ENCODE results near the gene DRD1.

DNA sequence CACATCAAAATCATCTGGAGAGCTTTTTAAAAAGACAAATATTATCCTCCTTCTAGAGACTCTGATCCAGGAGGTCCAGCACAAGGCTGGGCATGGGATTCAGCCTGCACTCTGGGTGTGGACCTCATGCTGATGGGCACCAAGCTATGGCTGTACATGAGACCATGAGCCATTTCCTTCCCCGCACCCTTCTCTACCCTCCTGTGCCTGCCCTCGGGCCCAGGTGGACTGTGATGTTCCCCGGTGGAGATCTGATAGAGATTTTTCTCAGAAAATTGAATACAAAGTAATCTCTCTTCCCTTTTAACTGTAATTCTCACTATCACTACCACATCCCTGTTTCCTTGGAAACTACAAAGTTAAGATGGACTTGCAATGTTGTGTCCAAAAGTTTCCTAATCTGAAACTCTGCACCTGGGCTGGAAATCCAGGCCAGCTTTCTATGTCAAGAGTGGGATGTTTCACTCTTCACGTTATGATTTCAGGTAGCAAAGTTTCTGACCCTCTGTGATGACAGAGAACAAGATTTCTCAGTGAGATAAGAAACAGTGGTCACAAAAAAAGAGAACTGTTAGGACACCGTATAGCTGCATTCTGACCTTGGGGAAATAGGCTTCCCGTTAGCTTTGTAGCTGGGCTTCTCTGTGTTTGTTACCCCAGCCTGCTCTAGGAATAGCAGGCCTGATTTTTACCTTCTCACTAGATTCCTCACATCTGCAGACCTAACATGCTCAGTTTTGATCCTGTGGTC is 45.9 kb upstream of the DRD1 start:
- TF ChIP-seq POLR2AphosphoS5 (IDR thresholded peaks at IDR 0.05; ENCODE audit: borderline replicate concordance, low read depth, low read length) = no peak
- no peak for TF ChIP-seq EZH2 (IDR thresholded peaks at IDR 0.05)

Measured in SK-N-MC (cell line).